NCI-H460 (cell line): Measurements from ENCODE around the gene CNIH4. TPM values are rescaled to one million over a fixed set of nuclear protein-coding genes. Genes with fewer than 3 reads are reported as not detected.
"Not testable (repeated sequence)": the region's sequence is repeated elsewhere in the genome, so short reads cannot be mapped to it uniquely, and the experiment has no call there.

Experiments used
- DNase-seq: peaks from one replicate; pipeline ENCODE4 v3.0.0-alpha.2; 2016; ENCODE audit warnings: low read depth; ENCODE audit errors: extremely low read depth
- small RNA-seq, 2 experiments: library from RNA; depleted of rRNA; stranded (forward); fragments of <200 nt; gene quantifications; one replicate each; pipeline ENCODE3, GENCODE V24; 2014
- total RNA-seq: library from RNA; depleted of rRNA; stranded (reverse); fragments of >200 nt; shearing (Covaris generic); gene quantifications from 2 replicates; pipeline ENCODE4 v1.2.3, GENCODE V29; 2014; rRNA removed

Gene CNIH4
- total RNA-seq, 1 experiment from 2014 or later, result 197 TPM

DNA sequence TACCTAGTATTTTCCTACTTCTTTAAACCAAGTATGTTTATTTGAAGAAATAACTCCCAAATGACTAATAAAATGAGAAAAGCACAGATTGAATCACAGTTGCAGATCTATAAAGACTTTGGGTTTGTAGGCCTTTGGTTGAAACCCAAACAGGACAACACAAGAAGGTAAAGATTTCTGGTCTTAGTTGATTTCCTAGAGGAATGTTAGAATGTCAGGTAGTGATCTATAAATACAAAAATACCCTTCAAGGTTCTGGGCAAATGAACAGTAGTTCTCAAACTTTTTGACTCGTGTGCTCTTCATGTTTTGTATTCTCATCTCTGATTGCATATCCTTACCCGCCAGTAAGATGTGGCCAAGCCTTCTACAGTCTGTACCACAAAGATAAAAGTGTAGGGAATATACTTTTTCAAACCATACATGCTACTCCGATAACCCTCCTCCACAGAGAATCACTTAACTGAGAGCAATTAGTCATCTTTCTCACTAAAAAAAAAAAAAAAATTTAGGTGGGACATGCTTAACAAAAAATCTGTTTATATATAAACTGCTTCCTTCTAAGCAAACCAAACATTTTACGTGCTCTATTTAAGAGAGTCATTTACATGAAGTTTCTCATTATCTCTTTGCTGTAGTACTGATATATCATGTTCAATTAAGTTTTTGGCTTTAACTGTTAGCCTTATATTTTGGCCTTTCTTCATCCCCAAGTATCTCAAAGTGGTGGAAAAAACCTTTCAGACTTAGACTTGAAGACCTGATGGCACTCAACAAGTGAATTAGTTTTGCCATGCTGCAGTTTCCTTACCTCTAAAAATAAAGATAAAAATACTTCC lies 36.0 kb downstream of the CNIH4 start:
- no peak for DNase-seq

DNA sequence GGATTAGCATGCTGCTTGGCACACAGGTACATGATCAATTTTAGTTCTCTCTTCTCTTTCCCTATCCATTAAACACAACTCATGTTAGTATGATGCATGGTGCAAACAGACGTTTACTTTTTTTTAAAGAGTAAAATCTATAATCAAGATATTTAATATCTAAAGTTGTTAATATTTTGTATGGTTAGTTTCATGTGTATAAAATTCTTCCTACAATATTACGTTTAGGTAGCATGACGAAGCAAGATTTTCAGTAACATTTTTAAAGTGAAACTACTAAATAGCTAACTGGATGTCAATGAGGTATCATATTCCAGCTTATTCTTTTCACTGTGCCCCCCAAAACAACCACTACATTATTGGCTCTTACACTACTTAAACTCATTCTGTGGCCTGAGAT lies 36.6 kb downstream of the CNIH4 start:
- no peak for DNase-seq

- no peak for DNase-seq
Measured at GRCh38 chr1:224399887-224400286, 43.2 kb downstream of the CNIH4 start.

DNA sequence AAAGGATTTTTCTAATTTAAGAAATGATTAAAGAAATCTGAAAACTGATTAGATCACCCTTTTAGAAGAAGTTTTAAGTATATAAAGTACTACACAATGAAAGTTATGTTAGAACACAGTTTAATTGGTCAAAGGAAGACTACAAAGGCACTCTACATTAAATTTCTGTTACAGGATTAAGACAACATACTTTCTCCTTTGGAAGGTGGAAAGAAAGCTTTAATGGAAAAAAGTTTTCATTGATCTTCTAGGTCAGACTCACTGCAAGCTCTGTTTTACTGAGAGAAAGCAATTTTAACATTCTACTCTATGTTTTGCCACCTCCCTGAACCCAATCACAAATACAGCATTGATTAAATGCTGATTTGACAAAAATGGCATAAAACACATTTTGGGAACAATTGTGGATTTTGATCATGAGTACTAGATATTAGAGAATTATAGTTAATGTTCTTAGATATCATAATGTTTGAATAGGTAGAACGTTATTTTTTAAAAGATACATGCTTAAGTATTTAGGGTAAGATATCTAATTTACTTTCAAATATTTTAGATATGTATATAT lies 45.9 kb downstream of the CNIH4 start:
- no peak for DNase-seq

DNA sequence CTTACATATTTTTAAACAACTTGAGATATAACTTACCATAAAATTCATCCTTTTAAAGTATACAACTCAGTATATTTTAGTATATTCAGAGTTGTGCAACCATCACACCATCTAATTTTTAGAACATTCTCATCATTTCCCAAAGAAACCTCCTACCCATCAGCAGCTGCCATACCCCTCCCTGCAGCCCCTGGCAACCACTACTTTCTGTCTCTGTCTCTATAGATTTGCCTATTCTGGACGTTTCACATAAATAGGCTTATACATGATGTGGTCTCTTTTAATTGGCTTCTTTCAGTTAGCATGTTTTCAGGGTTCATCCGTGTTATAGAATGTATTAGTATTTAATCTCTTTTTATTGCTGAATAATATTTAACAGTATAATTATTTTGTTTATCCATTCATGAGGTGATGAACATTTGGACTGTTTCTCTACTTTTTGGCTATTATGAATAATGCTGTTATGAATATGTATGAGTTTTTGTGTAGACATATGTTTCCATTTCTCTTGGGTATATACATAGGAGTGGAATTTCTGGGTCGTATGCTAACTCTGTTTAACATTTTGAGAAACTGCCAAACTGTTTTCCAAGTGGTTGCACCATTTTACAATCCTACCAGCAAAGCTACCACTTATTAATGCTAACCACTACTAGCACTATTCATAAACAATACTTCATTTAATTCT lies 48.4 kb downstream of the CNIH4 start:
- no peak for DNase-seq

GRCh38 chr1:224405604-224405970 lies 48.9 kb downstream of the CNIH4 start:
- no peak for DNase-seq

DNA sequence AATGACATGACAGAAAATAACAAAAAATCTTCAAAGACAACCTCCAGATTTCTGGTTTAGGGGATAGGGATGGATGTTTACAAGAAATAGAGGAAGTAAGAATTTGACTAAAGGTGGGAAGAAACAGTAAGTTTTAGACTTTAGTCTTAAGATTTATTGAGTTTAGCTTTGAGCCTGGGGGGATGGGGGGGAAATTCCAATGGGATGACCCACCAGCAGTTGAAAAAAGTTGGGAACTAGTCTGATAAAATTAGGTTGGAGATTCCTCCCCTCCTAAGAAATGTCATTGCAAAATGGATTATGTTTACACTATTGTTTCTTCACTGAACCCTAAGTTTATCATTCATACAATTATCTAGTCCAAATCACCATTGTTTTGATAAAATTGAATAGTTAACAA lies 49.5 kb downstream of the CNIH4 start:
- DNase-seq, result no peak

GRCh38 chr1:224407571-224408293 lies 51.1 kb downstream of the CNIH4 start:
- DNase-seq, result no peak

- DNase-seq, result no peak
Measured at GRCh38 chr1:224408294-224408590, 51.6 kb downstream of the CNIH4 start.

GRCh38 chr1:224411766-224412165 lies 55.1 kb downstream of the CNIH4 start:
- no peak for DNase-seq

DNA sequence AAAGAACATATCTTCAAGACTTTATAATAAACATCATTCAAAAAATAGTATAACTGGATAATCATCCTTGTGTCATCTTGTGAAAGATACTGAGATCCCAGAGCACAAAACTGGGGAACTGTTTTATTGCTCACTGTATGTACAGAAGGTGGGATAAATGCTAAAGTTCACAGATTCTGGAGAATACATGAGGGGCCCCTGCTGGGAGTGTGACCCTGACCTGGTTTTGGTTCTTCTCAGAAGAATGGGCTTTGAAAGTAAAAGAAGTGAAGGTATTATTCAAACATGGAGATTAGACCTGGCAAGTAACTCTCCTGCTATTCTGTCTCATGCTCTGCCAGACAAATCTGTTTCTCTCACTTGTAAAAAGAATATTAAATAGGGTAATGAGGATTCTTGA lies 63.4 kb downstream of the CNIH4 start:
- DNase-seq, result no peak

DNA sequence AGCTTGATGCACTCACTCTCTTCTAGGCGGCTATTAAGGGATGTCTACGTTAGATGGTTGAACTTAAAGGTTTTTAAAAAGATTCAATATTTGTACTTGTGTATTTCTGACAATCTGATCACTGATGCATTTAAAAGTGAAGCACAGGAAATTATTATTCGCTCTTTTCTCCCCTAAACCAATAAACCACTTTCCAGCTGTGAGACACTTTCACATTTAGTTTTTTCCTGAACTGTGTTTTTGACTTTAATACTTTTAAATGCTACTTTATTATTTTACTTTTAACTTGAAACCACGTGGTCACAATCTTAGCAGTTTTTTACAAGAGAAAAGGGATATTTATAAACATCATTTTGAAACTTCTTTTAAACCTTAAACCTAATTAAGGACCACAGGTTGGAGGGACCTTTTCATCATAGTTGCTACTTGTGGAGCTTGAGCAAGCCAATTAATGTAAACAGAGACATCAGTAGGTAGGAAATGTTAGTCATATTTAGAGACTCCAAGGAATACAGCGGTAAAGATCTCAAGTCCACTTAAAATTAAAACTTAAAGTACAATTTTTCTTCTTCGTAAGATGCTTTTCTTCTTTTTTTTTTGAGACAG lies 68.7 kb downstream of the CNIH4 start:
- no peak for DNase-seq

GRCh38 chr1:224426869-224427268 lies 70.2 kb downstream of the CNIH4 start:
- not testable (repeated sequence) for DNase-seq

DNA sequence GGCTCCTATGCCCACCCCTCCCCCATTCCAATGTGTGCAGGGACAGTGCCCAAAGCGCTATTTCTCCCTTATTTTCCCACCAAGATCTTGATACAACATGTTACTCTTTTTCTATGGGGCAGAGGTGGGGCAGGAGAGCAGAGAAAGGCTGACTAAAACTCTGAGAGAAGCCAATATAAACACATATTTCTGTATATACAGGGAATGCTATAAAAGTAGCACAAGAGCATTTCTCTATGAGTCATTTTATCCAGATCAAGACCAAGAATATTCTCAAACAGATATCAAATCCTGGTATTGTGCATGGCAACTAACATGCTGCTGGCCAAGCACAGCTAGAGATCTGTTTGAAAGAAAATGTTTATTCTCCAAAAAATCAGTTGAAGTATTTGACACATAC lies 70.7 kb downstream of the CNIH4 start:
- DNase-seq, result no peak

DNA sequence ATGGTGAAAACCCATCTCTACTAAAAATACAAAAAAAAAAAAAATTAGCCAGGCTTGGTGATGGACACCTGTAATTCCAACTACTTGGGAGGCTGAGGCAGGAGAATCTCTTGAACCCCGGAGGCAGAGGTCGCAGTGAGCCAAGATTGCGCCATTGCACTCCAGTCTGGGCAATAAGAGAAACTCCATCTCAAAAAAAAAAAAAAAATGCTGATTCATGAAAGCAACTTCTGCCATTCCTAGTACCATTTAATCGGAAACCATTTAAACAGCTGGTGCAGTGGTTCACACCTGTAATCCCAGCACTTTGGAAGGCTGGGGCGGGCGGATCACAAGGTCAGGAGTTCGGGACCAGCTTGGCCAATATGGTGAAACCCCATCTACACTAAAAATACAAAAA lies 72.0 kb downstream of the CNIH4 start:
- not testable (repeated sequence) for DNase-seq

Small RNAs within 50 kb of the gene (small RNA-seq; reads per million reads assigned to genes)
- gene MIR4742, result 0 to 0.12 reads per million in 2 experiments

Other genes starting within 250 kb of the CNIH4 start
- 58.8 and 64.1 TPM in 2 replicates for gene FBXO28, start 242.8 kb upstream of the CNIH4 start, total RNA-seq
- gene DEGS1, start 173.6 kb upstream of the CNIH4 start, total RNA-seq, result 69.4 and 83.6 TPM in 2 replicates
- 31.9 and 41.5 TPM in 2 replicates for gene NVL, start 26.7 kb upstream of the CNIH4 start, total RNA-seq
- 48.1 and 52.6 TPM in 2 replicates for gene WDR26, start 77.9 kb downstream of the CNIH4 start, total RNA-seq